Stomach (tissue), 9 donors: ENCODE data around the gene CLDN3. TPM values are rescaled to one million over a fixed set of nuclear protein-coding genes. Genes with fewer than 3 reads are reported as not detected.

ENCODE experiments used
- DNase-seq, 2 donors: peaks; one replicate each; pipeline versions ENCODE4 v3.0.0 to v3.0.0-alpha.2; 2013 to 2019
- H3K27ac ChIP-seq, 5 donors: fragments of 200-600 bp in 4 of 5; sonication (generic) in 4 of 5; one replicate each; pipeline ENCODE4 v1.5.1; 2013 to 2019; ENCODE audit warnings: mild to moderate bottlenecking in 1 of 5, moderate library complexity in 1 of 5
- H3K27me3 ChIP-seq, 3 donors: fragments of 200-600 bp; sonication (generic); one replicate each; pipeline ENCODE4 v1.5.1; 2017 to 2019; ENCODE audit warnings: mixed run types in 1 of 3
- H3K36me3 ChIP-seq, 4 donors: fragments of 200-600 bp; sonication (generic); 1 replicate in 3 of 4; 2 replicates in 1 of 4; pipeline ENCODE4 v1.5.1; 2016 to 2019
- H3K4me1 ChIP-seq, 4 donors: fragments of 200-600 bp; sonication (generic); one replicate each; pipeline ENCODE4 v1.5.1; 2016 to 2019
- H3K4me3 ChIP-seq, 4 donors: fragments of 200-600 bp; sonication (generic) in 3 of 4; one replicate each; pipeline ENCODE4 v1.5.1; 2016 to 2019; ENCODE audit warnings: mild to moderate bottlenecking in 1 of 4
- H3K9me3 ChIP-seq, 4 donors: fragments of 200-600 bp; sonication (generic); one replicate each; pipeline ENCODE4 v1.5.1; 2016 to 2019
- CTCF ChIP-seq, 7 experiments: fragments of 450-650 bp in 4 of 7; fragments of 200-600 bp in 3 of 7; sonication (generic) in 3 of 7; IDR thresholded peaks; one replicate each; pipeline ENCODE4 v1.5.1; 2016 to 2019; ENCODE audit warnings: antibody characterized with exemption in 7 of 7, control low read depth in 2 of 7, mild to moderate bottlenecking in 1 of 7
- EP300 ChIP-seq: sonication (generic); formaldehyde crosslinking; IDR thresholded peaks from one replicate; pipeline ENCODE4 v1.6.1; 2017; ENCODE audit warnings: antibody characterized with exemption
- POLR2A ChIP-seq, 4 donors: fragments of 450-650 bp; IDR thresholded peaks; one replicate each; pipeline ENCODE4 v1.6.1; 2016; ENCODE audit warnings: antibody characterized with exemption in 4 of 4, control low read depth in 2 of 4, mild to moderate bottlenecking in 1 of 4, moderate library complexity in 1 of 4
- POLR2AphosphoS5 ChIP-seq, 3 donors: sonication (generic); formaldehyde crosslinking; IDR thresholded peaks; one replicate each; pipeline ENCODE4 v1.6.1; 2016; ENCODE audit warnings: antibody characterized with exemption in 3 of 3
- WGBS, 5 donors: extraction: QIAGEN DNeasy Blood & Tissue Kit in 3 of 5; methylation state at CpG; one replicate each; pipeline versions ENCODE4 v1.1.5 to v1.1.7; 2013 to 2018; 5-methylcytosine and 5-hydroxymethylcytosine counted together
- intact Hi-C: fragments of 100-400 bp; cut with DNase I; formaldehyde crosslinking; loops from one replicate; pipeline ENCODE4 v1.15.1; 2023; ENCODE audit warnings: low total_unique reads
- polyA plus RNA-seq, 3 donors: library from polyadenylated mRNA; stranded (reverse); fragments of 200-250 nt; gene quantifications; one replicate each; pipeline ENCODE4 v1.2.3, GENCODE V29; 2013
- total RNA-seq, 5 donors: library from RNA; depleted of rRNA; stranded (reverse); fragments of >200 nt; gene quantifications; one replicate each; pipeline versions ENCODE4 v1.1.0 to v1.2.3, GENCODE V29; 2014 to 2016
- donor health status: healthy with polysubstance abuse.
- donor health status: Bipolar disorder and iron deficiency.
- donor health status: healthy.

Gene CLDN3
- total and polyA plus RNA-seq, 8 donors = 0.45 to 1,550 (median 1.6) TPM; not detected in 2

- Histone ChIP-seq H3K27me3 (no peaks in the 10 kb centered on the region), H3K4me1 (peaks cover 7 to 32% (median 23%) of the 10 kb centered on the region in 4 donors), H3K9me3 (no peaks in the 10 kb centered on the region), H3K36me3 (peaks cover 4 to 26% (median 22%) of the 10 kb centered on the region in 4 donors), H3K4me3 (no peak overlapping the region), H3K27ac (no peak overlapping the region)
- TF ChIP-seq POLR2AphosphoS5 (IDR thresholded peaks at IDR 0.05) = no peak
- no peak for TF ChIP-seq EP300
- no peak for TF ChIP-seq POLR2A (IDR thresholded peaks at IDR 0.05)
- TF ChIP-seq CTCF (IDR thresholded peaks at IDR 0.05) = no peak
- 90 to 96% (median 92%) methylated on average over 13 to 14 of the region's 14 CpGs for WGBS, 5 donors
- DNase-seq = peak in 1 of 2 donors; percentile 20
- intact Hi-C loops = no loop called here
These were observed 33.2 kb downstream of the CLDN3 start for GRCh38 chr7:73736885-73737284.

GRCh38 chr7:73735528-73735905 lies 34.6 kb downstream of the CLDN3 start:
- Histone ChIP-seq H3K36me3 (peaks cover 4 to 26% (median 22%) of the 10 kb centered on the region in 4 donors), H3K4me1 (peaks cover 7 to 30% (median 23%) of the 10 kb centered on the region in 4 donors), H3K27ac (peak overlapping the region in 2 of 5 donors; percentile 67 to 78), H3K9me3 (no peaks in the 10 kb centered on the region), H3K4me3 (no peak overlapping the region), H3K27me3 (no peaks in the 10 kb centered on the region)
- intact Hi-C loops = no loop called here
- 83 to 96% (median 93%) methylated on average over 8 of the region's 8 CpGs for WGBS, 5 donors
- no peak for DNase-seq
- TF ChIP-seq EP300 (no peak), POLR2AphosphoS5 (IDR thresholded peaks at IDR 0.05) (no peak), CTCF (IDR thresholded peaks at IDR 0.05) (no peak), POLR2A (IDR thresholded peaks at IDR 0.05) (no peak)

- H3K4me3 ChIP-seq = no peak overlapping the region
- 54 to 66% (median 57%) methylated on average over 14 to 16 of the region's 16 CpGs for WGBS, 5 donors
These were observed 35.2 kb downstream of the CLDN3 start for GRCh38 chr7:73734619-73735527.

More at GRCh38 chr7:73734619-73735527, 35.2 kb downstream of the CLDN3 start:
- H3K27ac ChIP-seq = peak overlapping the region; percentile 25 to 78 (median 47)
- H3K36me3 ChIP-seq = peaks cover 4 to 26% (median 22%) of the 10 kb centered on the region in 4 donors
- no peak for TF ChIP-seq POLR2A (IDR thresholded peaks at IDR 0.05)
- no peak for TF ChIP-seq EP300
- peak in 2 of 3 donors; percentile 63 to 91 for TF ChIP-seq POLR2AphosphoS5 (IDR thresholded peaks at IDR 0.05)
- peak in 5 of 7 experiments; percentile 72 to 90 (median 82) for TF ChIP-seq CTCF (IDR thresholded peaks at IDR 0.05)
- intact Hi-C loops = no loop called here
- no peaks in the 10 kb centered on the region for H3K9me3 ChIP-seq
- peak; percentile 92 to 95 for DNase-seq
- H3K4me1 ChIP-seq = peaks cover 7 to 30% (median 23%) of the 10 kb centered on the region in 4 donors
- no peaks in the 10 kb centered on the region for H3K27me3 ChIP-seq
